ENCODE data around the gene CCDC102A. TPM values are rescaled to one million over a fixed set of nuclear protein-coding genes. Genes with fewer than 3 reads are reported as not detected.

Gene CCDC102A
- total RNA-seq, 4 donors from 2014 or later: 1.7 to 10.7 (median 2.5) TPM

DNA sequence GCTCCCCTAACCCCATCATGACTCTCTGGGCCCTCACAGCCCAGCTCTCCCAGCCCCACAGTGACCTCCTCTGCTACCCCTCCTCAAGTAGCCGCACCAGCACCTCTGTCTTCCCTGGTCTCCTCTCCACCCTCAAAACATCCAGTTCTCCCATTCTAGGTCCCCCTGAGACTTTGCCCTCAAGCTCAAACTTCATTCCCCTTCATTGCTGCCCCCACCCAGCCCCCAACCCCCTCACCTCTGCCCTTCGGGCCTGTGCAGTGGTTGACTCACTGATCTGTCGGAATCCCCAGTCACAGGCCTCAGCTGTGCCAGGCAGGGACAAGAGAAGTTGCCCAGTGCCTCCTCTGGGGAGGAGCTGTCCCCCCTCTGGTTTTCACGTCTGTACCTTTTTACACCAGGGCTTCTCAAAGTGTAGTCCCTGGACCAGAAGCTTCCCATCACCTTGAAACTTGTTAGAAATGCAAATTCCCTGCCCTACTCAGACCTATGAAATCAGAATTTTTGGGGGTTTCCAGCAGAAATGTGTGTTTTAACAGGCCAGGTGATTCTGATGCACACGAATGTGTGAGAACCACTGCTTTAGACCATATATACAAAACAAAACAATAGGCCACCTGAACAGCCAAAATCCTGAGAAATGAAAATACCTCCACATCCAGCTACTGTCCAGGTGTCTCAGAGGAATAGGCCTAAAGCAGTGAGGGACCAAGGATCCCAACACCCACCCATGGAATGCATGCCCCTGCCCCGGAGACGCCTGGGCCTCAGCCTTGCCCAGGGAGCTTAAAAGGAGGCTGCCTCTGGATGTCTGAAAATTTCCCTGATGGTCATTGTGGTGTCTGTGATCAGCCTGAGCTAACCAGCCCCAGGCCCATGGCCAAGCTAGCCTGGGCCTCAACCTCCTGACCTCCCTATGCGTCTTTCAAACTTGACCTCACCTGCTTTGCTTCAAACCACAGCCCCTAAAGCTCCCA is 49.2 kb downstream of the CCDC102A start:
- no peak for DNase-seq
- Histone ChIP-seq H3K9me3 (no peaks in the 10 kb centered on the region), H3K36me3 (no peaks in the 10 kb centered on the region), H3K27ac (peak overlapping the region in 1 of 4 donors; percentile 89), H3K27me3 (no peaks in the 10 kb centered on the region), H3K4me1 (peaks cover 4 to 26% (median 5%) of the 10 kb centered on the region in 4 donors), H3K4me3 (peak overlapping the region in 3 of 4 donors; percentile 69 to 97 (median 74))
- TF ChIP-seq, protein P1, sequence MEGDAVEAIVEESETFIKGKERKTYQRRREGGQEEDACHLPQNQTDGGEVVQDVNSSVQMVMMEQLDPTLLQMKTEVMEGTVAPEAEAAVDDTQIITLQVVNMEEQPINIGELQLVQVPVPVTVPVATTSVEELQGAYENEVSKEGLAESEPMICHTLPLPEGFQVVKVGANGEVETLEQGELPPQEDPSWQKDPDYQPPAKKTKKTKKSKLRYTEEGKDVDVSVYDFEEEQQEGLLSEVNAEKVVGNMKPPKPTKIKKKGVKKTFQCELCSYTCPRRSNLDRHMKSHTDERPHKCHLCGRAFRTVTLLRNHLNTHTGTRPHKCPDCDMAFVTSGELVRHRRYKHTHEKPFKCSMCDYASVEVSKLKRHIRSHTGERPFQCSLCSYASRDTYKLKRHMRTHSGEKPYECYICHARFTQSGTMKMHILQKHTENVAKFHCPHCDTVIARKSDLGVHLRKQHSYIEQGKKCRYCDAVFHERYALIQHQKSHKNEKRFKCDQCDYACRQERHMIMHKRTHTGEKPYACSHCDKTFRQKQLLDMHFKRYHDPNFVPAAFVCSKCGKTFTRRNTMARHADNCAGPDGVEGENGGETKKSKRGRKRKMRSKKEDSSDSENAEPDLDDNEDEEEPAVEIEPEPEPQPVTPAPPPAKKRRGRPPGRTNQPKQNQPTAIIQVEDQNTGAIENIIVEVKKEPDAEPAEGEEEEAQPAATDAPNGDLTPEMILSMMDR (IDR thresholded peaks at IDR 0.05): no peak
- no peak for TF ChIP-seq POLR2A (IDR thresholded peaks at IDR 0.05)

DNA sequence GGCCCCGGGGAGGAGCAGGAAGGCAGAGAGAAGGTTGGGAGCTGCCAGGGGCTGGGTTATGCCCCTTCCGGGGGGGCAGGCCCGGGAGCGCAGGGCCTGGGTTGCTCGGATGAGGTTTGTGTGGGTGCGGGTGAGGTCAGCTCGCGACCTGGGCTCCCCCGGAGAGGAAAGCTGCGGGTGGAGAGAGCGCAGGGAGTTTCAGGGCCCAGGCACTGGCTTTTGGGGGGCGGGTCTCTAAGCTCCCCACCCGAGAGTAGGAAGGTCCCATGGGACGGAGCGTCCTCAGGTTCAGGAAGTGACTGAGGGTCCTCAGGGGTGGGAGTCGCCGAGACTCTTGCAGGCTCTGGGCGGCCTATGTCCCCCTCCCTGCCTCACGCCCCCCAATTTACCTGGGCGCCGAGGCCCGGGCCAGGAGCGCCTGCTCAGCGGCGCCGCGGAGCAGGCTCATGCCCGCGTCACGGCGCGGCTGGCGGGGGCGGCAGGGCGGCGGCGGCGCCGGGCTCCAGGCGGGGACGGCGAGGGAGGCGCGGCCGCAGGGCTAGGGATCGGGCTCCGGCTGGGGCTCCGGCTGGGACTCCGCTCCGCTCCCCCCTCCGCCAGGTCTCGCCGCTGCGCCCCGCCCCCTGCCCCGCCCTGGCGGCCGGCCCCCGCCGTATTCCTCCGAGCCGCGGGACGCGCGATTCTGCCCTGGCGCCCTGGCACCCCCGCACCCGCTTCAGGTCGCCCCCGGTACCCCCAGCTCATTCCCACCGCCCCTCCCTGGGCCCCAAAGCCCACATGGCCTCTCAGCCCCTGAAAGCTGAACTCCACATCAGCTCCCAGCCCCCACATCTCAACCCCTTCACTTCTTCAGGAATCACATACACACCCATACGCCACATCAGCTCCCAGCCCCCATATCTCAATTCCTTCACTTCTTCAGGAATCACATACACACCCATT is 50.2 kb downstream of the CCDC102A start, which contains the start of gene DOK4:
DOK4 (minus strand) TSS at position 578 of the 942 bp plus-strand sequence. CDS start 6,986 bp downstream, outside the sequence.
- TF ChIP-seq POLR2A (IDR thresholded peaks at IDR 0.05): peak in 1 of 2 donors; percentile 82
- TF ChIP-seq, protein P1 (IDR thresholded peaks at IDR 0.05): no peak
- peak within 1 kb of the TSS; percentile 26 to 89 (median 79) for H3K27ac ChIP-seq
- H3K27me3 ChIP-seq: no peaks in the 10 kb centered on the region
- peak; percentile 65 to 91 (median 91) for DNase-seq
- H3K36me3 ChIP-seq: no peaks in the 10 kb centered on the region
- no peaks in the 10 kb centered on the region for H3K9me3 ChIP-seq
- H3K4me3 ChIP-seq: peak within 1 kb of the TSS; percentile 58 to 97 (median 72)
- H3K4me1 ChIP-seq: peaks cover 4 to 26% (median 5%) of the 10 kb centered on the region in 4 donors

DNA sequence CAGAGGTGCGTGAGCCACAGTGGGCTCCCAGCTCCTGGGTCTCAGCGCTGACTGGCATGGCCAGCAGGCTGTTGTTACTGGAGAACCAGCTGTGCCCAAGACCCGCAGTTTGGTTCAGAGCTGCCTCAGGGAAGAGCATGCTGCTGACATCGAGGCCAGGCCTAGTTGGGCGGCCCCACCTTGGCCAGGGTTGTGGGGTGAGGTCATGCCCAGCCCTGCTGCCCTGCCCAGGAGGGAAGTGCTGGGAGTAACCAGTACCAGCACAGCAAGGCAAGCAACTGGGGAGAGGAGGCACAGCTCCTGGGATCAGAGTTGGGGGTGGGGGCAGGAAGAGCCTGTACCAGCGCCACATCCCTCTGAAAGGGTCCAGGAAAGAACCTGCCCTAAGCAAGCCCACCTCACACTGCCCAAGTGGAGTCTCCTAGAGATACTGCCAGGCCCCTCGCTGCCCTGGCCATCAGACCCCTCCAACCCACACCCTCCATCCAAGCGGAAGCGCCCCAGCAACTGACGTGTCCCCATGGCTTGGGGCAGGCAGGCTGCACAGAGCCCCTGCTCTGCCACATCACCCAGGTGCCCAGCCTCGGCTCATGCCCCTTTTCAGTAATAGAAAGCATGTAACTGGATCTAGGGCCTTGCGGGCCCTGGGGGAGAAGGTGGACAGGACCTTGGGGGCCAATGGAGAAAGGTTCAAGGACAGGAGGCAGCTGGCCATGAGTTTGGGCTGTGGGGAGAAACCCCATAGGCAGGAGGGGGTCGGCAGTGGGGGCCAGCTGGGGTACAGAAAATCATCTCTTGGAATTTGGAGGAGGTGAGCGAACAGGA is 51.1 kb downstream of the CCDC102A start:
- TF ChIP-seq, protein P1 (IDR thresholded peaks at IDR 0.05): no peak
- peak; percentile 65 to 79 for TF ChIP-seq POLR2A (IDR thresholded peaks at IDR 0.05)
- H3K36me3 ChIP-seq: no peaks in the 10 kb centered on the region
- no peaks in the 10 kb centered on the region for H3K27me3 ChIP-seq
- DNase-seq: peak in 2 of 3 donors; percentile 71 to 75
- H3K9me3 ChIP-seq: no peaks in the 10 kb centered on the region
- H3K4me1 ChIP-seq: peaks cover 4 to 33% (median 5%) of the 10 kb centered on the region in 4 donors
- peak overlapping the region; percentile 26 to 89 (median 79) for H3K27ac ChIP-seq
- H3K4me3 ChIP-seq: peak overlapping the region; percentile 58 to 97 (median 72)

DNA sequence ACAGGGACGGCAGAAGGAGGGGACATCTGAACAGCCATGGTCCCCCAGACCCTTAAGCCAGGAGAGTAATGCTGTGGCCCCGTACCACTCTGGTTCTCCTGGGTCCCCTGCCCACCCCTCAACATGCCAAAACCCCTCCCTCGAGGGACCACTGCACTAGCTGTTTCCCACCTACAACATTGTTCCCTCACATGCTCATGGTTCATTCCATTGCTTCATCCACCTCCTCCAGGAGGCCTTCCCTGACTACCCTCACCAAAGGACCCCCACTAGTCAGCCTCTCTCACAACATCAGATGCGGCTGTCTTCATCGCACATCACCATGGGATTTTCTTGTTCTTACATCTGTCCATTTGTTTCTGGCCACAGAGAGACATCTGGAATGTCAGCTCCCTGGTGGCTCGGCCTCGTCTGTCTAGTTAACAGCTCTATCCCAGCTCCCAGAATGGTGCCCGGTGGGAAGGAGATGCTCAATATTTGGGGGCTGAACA is 51.8 kb downstream of the CCDC102A start:
- TF ChIP-seq, protein P1 (IDR thresholded peaks at IDR 0.05): no peak
- TF ChIP-seq POLR2A (IDR thresholded peaks at IDR 0.05): no peak
- Histone ChIP-seq H3K4me1 (peaks cover 4 to 40% (median 5%) of the 10 kb centered on the region in 4 donors), H3K9me3 (no peaks in the 10 kb centered on the region), H3K27ac (peak overlapping the region in 1 of 4 donors; percentile 89), H3K36me3 (no peaks in the 10 kb centered on the region), H3K4me3 (peak overlapping the region in 2 of 4 donors; percentile 74 to 97), H3K27me3 (no peaks in the 10 kb centered on the region)
- no peak for DNase-seq
